H1 (cell line): Measurements from ENCODE around the gene BZW2. TPM values are rescaled to one million over a fixed set of nuclear protein-coding genes. Genes with fewer than 3 reads are reported as not detected.

Experiments
- SAP30 ChIP-seq: fragments of 300-600 bp; sonication (generic); IDR thresholded peaks from 2 replicates; pipeline ENCODE4 v1.7.1; 2012; ENCODE audit warnings: low read length, moderate library complexity, mild to moderate bottlenecking, inconsistent platforms; ENCODE audit not compliant: insufficient read depth, insufficient replicate concordance
- SIX5 ChIP-seq: IDR thresholded peaks from 2 replicates; pipeline ENCODE4 v1.6.1; 2011; ENCODE audit warnings: mild to moderate bottlenecking, low read depth, low read length
- polyA plus RNA-seq, 7 experiments: library from polyadenylated mRNA; depleted of rRNA in 3 of 7; stranded (reverse) in 5 of 7; unstranded in 2 of 7; fragments of >200 nt in 5 of 7; fragments of 200-250 nt in 2 of 7; gene quantifications; 1 replicate in 5 of 7; 2 replicates in 1 of 7; 4 replicates in 1 of 7; pipeline versions ENCODE4 v1.2.1 to v1.2.3, GENCODE V29; 2011 to 2013; ENCODE audit warnings: missing spikeins in 2 of 7, mixed read lengths in 2 of 7
- total RNA-seq: library from RNA; stranded (reverse); fragmentation: NEBNext Ultra II Directional; extraction: Animal tissue kit (Norgen Biotek cat#: 25700); gene quantifications from 2 replicates; pipeline ENCODE4 v1.2.1, GENCODE V29; 2021
- TF ChIP-seq, protein P1 (sequence below): fragments of 300-600 bp; sonication (generic); IDR thresholded peaks from 2 replicates; pipeline ENCODE4 v1.7.1; 2012; ENCODE audit warnings: low read length, moderate library complexity, mild to moderate bottlenecking, inconsistent platforms; ENCODE audit not compliant: insufficient replicate concordance
- TF ChIP-seq, protein P2 (sequence below): IDR thresholded peaks from 2 replicates; pipeline ENCODE4 v1.6.1; 2012; ENCODE audit warnings: low read length, inconsistent platforms

BZW2 gene
- total and polyA plus RNA-seq, 2 of the 8 experiments (the other 6 are each of a cell fraction or from before 2014, with no cell fraction given): 32.3 to 103 TPM

DNA sequence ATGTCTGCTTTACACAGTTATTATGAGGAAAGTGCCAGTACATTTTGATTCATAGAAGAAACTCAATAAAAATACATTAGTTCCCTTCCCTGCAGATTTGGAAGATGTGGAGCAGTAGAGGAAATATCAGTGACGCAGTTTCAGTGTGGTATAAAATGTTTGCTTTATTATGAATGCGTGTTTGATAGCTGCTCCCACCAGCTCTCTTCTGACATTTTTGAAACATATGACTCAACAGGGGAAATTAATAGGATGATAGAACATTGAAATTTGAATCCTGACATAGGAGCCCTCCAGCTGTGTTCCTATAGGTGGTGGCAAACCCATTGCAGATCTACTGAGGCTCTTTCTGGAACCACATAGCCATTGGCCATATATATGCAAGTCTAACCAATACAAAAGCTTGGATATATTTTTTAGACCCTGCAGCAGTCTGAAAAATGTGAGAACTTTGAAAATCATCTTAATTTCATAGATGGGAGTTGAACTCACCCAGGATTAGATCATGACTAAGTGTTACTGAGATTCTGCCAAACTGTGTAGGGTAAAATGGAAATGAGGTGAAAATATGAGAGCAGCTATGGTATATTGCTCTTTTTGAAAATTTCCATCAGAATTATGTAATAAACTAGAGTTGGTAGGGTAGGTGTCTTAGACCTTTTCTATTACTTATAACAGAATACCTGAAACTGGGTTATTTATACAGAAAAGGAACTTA lies 47.8 kb downstream of the BZW2 start (continued):
- TF ChIP-seq, protein P1, sequence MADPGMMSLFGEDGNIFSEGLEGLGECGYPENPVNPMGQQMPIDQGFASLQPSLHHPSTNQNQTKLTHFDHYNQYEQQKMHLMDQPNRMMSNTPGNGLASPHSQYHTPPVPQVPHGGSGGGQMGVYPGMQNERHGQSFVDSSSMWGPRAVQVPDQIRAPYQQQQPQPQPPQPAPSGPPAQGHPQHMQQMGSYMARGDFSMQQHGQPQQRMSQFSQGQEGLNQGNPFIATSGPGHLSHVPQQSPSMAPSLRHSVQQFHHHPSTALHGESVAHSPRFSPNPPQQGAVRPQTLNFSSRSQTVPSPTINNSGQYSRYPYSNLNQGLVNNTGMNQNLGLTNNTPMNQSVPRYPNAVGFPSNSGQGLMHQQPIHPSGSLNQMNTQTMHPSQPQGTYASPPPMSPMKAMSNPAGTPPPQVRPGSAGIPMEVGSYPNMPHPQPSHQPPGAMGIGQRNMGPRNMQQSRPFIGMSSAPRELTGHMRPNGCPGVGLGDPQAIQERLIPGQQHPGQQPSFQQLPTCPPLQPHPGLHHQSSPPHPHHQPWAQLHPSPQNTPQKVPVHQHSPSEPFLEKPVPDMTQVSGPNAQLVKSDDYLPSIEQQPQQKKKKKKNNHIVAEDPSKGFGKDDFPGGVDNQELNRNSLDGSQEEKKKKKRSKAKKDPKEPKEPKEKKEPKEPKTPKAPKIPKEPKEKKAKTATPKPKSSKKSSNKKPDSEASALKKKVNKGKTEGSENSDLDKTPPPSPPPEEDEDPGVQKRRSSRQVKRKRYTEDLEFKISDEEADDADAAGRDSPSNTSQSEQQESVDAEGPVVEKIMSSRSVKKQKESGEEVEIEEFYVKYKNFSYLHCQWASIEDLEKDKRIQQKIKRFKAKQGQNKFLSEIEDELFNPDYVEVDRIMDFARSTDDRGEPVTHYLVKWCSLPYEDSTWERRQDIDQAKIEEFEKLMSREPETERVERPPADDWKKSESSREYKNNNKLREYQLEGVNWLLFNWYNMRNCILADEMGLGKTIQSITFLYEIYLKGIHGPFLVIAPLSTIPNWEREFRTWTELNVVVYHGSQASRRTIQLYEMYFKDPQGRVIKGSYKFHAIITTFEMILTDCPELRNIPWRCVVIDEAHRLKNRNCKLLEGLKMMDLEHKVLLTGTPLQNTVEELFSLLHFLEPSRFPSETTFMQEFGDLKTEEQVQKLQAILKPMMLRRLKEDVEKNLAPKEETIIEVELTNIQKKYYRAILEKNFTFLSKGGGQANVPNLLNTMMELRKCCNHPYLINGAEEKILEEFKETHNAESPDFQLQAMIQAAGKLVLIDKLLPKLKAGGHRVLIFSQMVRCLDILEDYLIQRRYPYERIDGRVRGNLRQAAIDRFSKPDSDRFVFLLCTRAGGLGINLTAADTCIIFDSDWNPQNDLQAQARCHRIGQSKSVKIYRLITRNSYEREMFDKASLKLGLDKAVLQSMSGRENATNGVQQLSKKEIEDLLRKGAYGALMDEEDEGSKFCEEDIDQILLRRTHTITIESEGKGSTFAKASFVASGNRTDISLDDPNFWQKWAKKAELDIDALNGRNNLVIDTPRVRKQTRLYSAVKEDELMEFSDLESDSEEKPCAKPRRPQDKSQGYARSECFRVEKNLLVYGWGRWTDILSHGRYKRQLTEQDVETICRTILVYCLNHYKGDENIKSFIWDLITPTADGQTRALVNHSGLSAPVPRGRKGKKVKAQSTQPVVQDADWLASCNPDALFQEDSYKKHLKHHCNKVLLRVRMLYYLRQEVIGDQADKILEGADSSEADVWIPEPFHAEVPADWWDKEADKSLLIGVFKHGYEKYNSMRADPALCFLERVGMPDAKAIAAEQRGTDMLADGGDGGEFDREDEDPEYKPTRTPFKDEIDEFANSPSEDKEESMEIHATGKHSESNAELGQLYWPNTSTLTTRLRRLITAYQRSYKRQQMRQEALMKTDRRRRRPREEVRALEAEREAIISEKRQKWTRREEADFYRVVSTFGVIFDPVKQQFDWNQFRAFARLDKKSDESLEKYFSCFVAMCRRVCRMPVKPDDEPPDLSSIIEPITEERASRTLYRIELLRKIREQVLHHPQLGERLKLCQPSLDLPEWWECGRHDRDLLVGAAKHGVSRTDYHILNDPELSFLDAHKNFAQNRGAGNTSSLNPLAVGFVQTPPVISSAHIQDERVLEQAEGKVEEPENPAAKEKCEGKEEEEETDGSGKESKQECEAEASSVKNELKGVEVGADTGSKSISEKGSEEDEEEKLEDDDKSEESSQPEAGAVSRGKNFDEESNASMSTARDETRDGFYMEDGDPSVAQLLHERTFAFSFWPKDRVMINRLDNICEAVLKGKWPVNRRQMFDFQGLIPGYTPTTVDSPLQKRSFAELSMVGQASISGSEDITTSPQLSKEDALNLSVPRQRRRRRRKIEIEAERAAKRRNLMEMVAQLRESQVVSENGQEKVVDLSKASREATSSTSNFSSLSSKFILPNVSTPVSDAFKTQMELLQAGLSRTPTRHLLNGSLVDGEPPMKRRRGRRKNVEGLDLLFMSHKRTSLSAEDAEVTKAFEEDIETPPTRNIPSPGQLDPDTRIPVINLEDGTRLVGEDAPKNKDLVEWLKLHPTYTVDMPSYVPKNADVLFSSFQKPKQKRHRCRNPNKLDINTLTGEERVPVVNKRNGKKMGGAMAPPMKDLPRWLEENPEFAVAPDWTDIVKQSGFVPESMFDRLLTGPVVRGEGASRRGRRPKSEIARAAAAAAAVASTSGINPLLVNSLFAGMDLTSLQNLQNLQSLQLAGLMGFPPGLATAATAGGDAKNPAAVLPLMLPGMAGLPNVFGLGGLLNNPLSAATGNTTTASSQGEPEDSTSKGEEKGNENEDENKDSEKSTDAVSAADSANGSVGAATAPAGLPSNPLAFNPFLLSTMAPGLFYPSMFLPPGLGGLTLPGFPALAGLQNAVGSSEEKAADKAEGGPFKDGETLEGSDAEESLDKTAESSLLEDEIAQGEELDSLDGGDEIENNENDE: no peak
- TF ChIP-seq SAP30 (no peak), SIX5 (no peak)
- TF ChIP-seq, protein P2, sequence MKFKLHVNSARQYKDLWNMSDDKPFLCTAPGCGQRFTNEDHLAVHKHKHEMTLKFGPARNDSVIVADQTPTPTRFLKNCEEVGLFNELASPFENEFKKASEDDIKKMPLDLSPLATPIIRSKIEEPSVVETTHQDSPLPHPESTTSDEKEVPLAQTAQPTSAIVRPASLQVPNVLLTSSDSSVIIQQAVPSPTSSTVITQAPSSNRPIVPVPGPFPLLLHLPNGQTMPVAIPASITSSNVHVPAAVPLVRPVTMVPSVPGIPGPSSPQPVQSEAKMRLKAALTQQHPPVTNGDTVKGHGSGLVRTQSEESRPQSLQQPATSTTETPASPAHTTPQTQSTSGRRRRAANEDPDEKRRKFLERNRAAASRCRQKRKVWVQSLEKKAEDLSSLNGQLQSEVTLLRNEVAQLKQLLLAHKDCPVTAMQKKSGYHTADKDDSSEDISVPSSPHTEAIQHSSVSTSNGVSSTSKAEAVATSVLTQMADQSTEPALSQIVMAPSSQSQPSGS: no peak
